Pulmonary artery endothelial cell (primary cell): ENCODE measurements around the gene CSF3R. TPM values are rescaled to one million over a fixed set of nuclear protein-coding genes. Genes with fewer than 3 reads are reported as not detected.
A peak's percentile ranks its signal among the peaks of the same experiment; 100 is the strongest.

Experiments used
- DNase-seq: peaks from one replicate; pipeline ENCODE4 v3.0.0-alpha.2; 2011; ENCODE audit warnings: low read depth, low spot score
- total RNA-seq: library from RNA; depleted of rRNA; stranded (reverse); fragments of >200 nt; gene quantifications from 2 replicates; pipeline ENCODE4 v1.2.3, GENCODE V29; 2014

Gene CSF3R
- total RNA-seq, 1 donor from 2014 or later: not detected

GRCh38 chr1:36420836-36421317 lies 61.8 kb downstream of the CSF3R start:
- peak; percentile 48 for DNase-seq

DNA sequence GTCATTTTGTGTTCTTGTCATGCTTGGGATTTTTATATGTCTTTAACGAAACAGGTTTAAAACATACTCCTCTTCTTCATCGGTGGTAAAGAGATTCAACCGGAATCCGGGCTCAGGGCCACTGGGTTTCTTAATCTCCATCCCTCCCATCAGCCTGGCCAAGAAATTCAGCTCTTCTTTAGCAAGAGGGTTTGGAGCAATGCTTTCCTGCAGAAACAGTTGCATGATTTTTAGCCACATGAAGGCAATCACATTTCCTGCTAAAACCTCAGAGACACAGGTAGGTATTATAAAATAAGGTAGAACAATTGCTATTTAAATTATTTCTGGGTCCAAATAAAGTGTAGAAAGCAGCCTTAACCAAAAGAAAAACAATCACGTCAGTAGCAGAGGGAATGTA lies 62.3 kb downstream of the CSF3R start:
- DNase-seq: no peak

GRCh38 chr1:36419569-36419968 lies 63.1 kb downstream of the CSF3R start:
- no peak for DNase-seq

GRCh38 chr1:36419140-36419539 lies 63.6 kb downstream of the CSF3R start:
- DNase-seq: no peak

- DNase-seq: no peak
Measured at GRCh38 chr1:36417931-36418330, 64.8 kb downstream of the CSF3R start.

Other genes with a start within 250 kb of the CSF3R start
- 1.1 TPM in 2 replicates for gene SH3D21, start 176.5 kb downstream of the CSF3R start, total RNA-seq
- 108 and 133 TPM in 2 replicates for gene EVA1B, start 159.3 kb downstream of the CSF3R start, total RNA-seq
- gene STK40, start 97.0 kb downstream of the CSF3R start, total RNA-seq: 13.3 and 19.2 TPM in 2 replicates
- 12.3 and 13.6 TPM in 2 replicates for gene LSM10, start 85.0 kb downstream of the CSF3R start, total RNA-seq
- gene OSCP1, start 32.5 kb downstream of the CSF3R start, total RNA-seq: 4.5 and 7.2 TPM in 2 replicates
- 92.1 and 102 TPM in 2 replicates for gene MRPS15, start 18.5 kb downstream of the CSF3R start, total RNA-seq